GM12878 (cell line): Measurements from ENCODE around the gene ADCY2. TPM values are rescaled to one million over a fixed set of nuclear protein-coding genes. Genes with fewer than 3 reads are reported as not detected.
"Not testable (repeated sequence)": the region's sequence is repeated elsewhere in the genome, so short reads cannot be mapped to it uniquely, and the experiment has no call there.

Experiments used
- ATAC-seq: fragments of 200-7000 bp; cut with Tn5 transposase; 3 replicates; pipeline ENCODE4 v1.9.1; 2020; ENCODE audit warnings: mild to moderate bottlenecking, moderate library complexity
- BruUV-seq: library from RNA; stranded (reverse); fragments of 400-500 nt; replicated peaks from 2 replicates; lab custom pipeline; 2021; lab: Mats Ljungman, UMichigan
- CTCF ChIA-PET: fragments of 300-600 bp; sonication (Branson Sonifier 250); formaldehyde crosslinking; extraction: SDS; loops from one replicate; lab custom pipeline; 2021; ENCODE audit warnings: inconsistent platforms; lab: Yijun Ruan, JAX
- POLR2A ChIA-PET: fragments of 350-600 bp; formaldehyde crosslinking; extraction: SDS; loops from one replicate; lab custom pipeline; 2021; ENCODE audit warnings: inconsistent platforms; lab: Charles Lee
- RAD21 ChIA-PET: fragments of 300-600 bp; sonication (Branson Sonifier 250); formaldehyde crosslinking; loops from one replicate; lab custom pipeline; 2023; ENCODE audit warnings: antibody characterized with exemption; ENCODE audit not compliant: unreplicated experiment; lab: Charles Lee
- SMC1A ChIA-PET: fragments of 300-600 bp; sonication (Branson Sonifier 250); formaldehyde crosslinking; loops from one replicate; lab custom pipeline; 2023; ENCODE audit not compliant: unreplicated experiment, uncharacterized antibody; lab: Charles Lee
- DNase-seq: peaks from one replicate; pipeline ENCODE4 v3.0.0-alpha.2; 2011; ENCODE audit warnings: low read depth, low spot score
- FAIRE-seq: peaks from 3 replicates; lab custom pipeline; 2011; peaks lifted over from hg19 to GRCh38; lab: Jason Lieb, UNC
- H2AFZ ChIP-seq: 2 replicates; pipeline ENCODE4 v1.6.0; 2011; ENCODE audit warnings: low read depth, low read length, control low read depth; ENCODE audit not compliant: control insufficient read depth
- H3K27ac ChIP-seq: 2 replicates; pipeline ENCODE4 v1.5.1; 2011; ENCODE audit warnings: control low read depth; ENCODE audit not compliant: control insufficient read depth, insufficient read depth
- H3K27me3 ChIP-seq, 2 experiments: replicated peaks in 1 of 2; 2 replicates each; pipeline versions ENCODE4 v1.6.0 to v1.6.1; 2011; ENCODE audit warnings: low read length in 1 of 2; ENCODE audit not compliant: control insufficient read depth in 2 of 2, insufficient read depth in 2 of 2
- H3K36me3 ChIP-seq, 2 experiments: 2 replicates each; pipeline ENCODE4 v1.5.1; 2011; ENCODE audit warnings: low read length in 1 of 2; ENCODE audit not compliant: control insufficient read depth in 2 of 2, insufficient read depth in 2 of 2
- H3K4me1 ChIP-seq: 2 replicates; pipeline ENCODE4 v1.6.1; 2011; ENCODE audit warnings: mild to moderate bottlenecking, low read length, moderate library complexity, mixed read lengths; ENCODE audit not compliant: control insufficient read depth, insufficient read depth
- H3K4me2 ChIP-seq: 2 replicates; pipeline ENCODE4 v1.6.0; 2011; ENCODE audit warnings: control low read depth; ENCODE audit not compliant: control insufficient read depth, insufficient read depth
- H3K4me3 ChIP-seq: fragments of 200-600 bp; sonication (generic); 2 replicates; pipeline ENCODE4 v1.5.1; 2016
- H3K79me2 ChIP-seq: 2 replicates; pipeline ENCODE4 v1.6.0; 2011; ENCODE audit warnings: low read length; ENCODE audit not compliant: control insufficient read depth, insufficient read depth
- H3K9ac ChIP-seq: 2 replicates; pipeline ENCODE4 v1.8.0; 2011; ENCODE audit warnings: low read length, control low read depth, mixed read lengths; ENCODE audit not compliant: control insufficient read depth, insufficient read depth
- H3K9me3 ChIP-seq: replicated peaks from 3 replicates; pipeline ENCODE4 v1.5.1; 2011; ENCODE audit warnings: mild to moderate bottlenecking, low read length; ENCODE audit not compliant: control insufficient read depth, insufficient read depth
- H4K20me1 ChIP-seq: 2 replicates; pipeline ENCODE4 v1.6.0; 2011; ENCODE audit not compliant: control insufficient read depth, insufficient read depth
- HSF1 ChIP-seq: fragments of 150-350 bp; IDR thresholded peaks from 2 replicates; pipeline ENCODE4 v1.6.1; 2014; ENCODE audit warnings: mild to moderate bottlenecking, low read depth, low read length
- JUND ChIP-seq: IDR thresholded peaks from 2 replicates; pipeline ENCODE4 v1.6.1; 2012; ENCODE audit warnings: low read depth, mild to moderate bottlenecking, low read length, improper control_type of control experiment, moderate library complexity
- NBN ChIP-seq: fragments of 450-650 bp; IDR thresholded peaks from 2 replicates; pipeline ENCODE4 v1.6.1; 2016
- NFYB ChIP-seq: IDR thresholded peaks from 2 replicates; pipeline ENCODE4 v1.6.1; 2011; ENCODE audit warnings: low read depth, mild to moderate bottlenecking, low read length, improper control_type of control experiment, moderate library complexity; ENCODE audit not compliant: insufficient read depth
- POLR2AphosphoS2 ChIP-seq: IDR thresholded peaks from 2 replicates; pipeline ENCODE4 v1.6.1; 2011; ENCODE audit warnings: low read depth, mild to moderate bottlenecking, low read length, improper control_type of control experiment, moderate library complexity
- SREBF1 ChIP-seq: IDR thresholded peaks from 2 replicates; pipeline ENCODE4 v1.6.1; 2012; ENCODE audit warnings: mild to moderate bottlenecking, low read length
- TCF3 ChIP-seq: IDR thresholded peaks from 2 replicates; pipeline ENCODE4 v1.6.1; 2012; ENCODE audit warnings: low read depth, mild to moderate bottlenecking, low read length, borderline replicate concordance; ENCODE audit not compliant: insufficient read depth
- ZNF274 ChIP-seq: IDR thresholded peaks from one replicate; pipeline ENCODE4 v1.8.0; 2011; ENCODE audit not compliant: insufficient read length, insufficient read depth
- WGBS: methylation state at CpG from one replicate; pipeline ENCODE4 v1.1.6; 2016; ENCODE audit warnings: low lambda C conversion rate; ENCODE audit not compliant: insufficient replicate concordance, insufficient coverage; ENCODE audit errors: missing lambda C conversion rate; 5-methylcytosine and 5-hydroxymethylcytosine counted together
- in situ Hi-C: fragments of 300-500 bp; cut with MboI; formaldehyde crosslinking; loops from 9 replicates; pipeline ENCODE4 v1.14.3; 2018; ENCODE audit warnings: mixed read lengths
- intact Hi-C: fragments of 100-400 bp; cut with micrococcal nuclease; formaldehyde crosslinking; loops from one replicate; pipeline ENCODE4 v1.14.2; 2022; ENCODE audit not compliant: unreplicated experiment
- polyA plus RNA-seq, 11 experiments: library from polyadenylated mRNA; depleted of rRNA in 4 of 11; unstranded in 6 of 11; stranded (reverse) in 5 of 11; fragments of >200 nt; fragmentation: Nextera tagmentation in 4 of 11; fragmentation: Illumina TruSeq in 1 of 11; extraction: Ambion mirVana in 4 of 11; extraction: Trizol in 1 of 11; gene quantifications; 1 replicate in 1 of 11; 2 replicates in 10 of 11; pipeline versions ENCODE4 v1.2.1 to v1.2.3, GENCODE V29; 2011 to 2016; ENCODE audit warnings: inconsistent platforms in 2 of 11, missing spikeins in 2 of 11, low read depth in 1 of 11
- total RNA-seq, 4 experiments: library from RNA; depleted of rRNA in 3 of 4; stranded (reverse); fragments of >200 nt in 3 of 4; fragmentation: Illumina TruSeq in 1 of 4; extraction: Trizol in 1 of 4; gene quantifications; 2 replicates each; pipeline versions ENCODE4 v1.2.1 to v1.2.3, GENCODE V29; 2013 to 2021

Gene ADCY2
- total and polyA plus RNA-seq, 10 of the 15 experiments (the other 5 are each of a cell fraction or from before 2014, with no cell fraction given): 0.07 to 0.26 TPM; not detected in 8

- no peak overlapping the region for H3K4me2 ChIP-seq
- H3K9ac ChIP-seq: no peak overlapping the region
- no peak for ATAC-seq
- WGBS: 20% methylated on average over 6 of the region's 6 CpGs
- H2AFZ ChIP-seq: no peak overlapping the region
- no peak for DNase-seq
- POLR2A ChIA-PET: no interaction called here
- H3K4me3 ChIP-seq: no peak overlapping the region
- intact Hi-C loops: no loop called here
- H3K36me3 ChIP-seq: no peaks in the 10 kb centered on the region
- no peaks in the 10 kb centered on the region for H3K79me2 ChIP-seq
- TF ChIP-seq ZNF274 (no peak), NBN (no peak), HSF1 (no peak), POLR2AphosphoS2 (no peak), NFYB (no peak), TCF3 (no peak), JUND (no peak), SREBF1 (no peak)
- RAD21 ChIA-PET: no interaction called here
- no peaks in the 10 kb centered on the region for H3K4me1 ChIP-seq
- H3K27me3 ChIP-seq: no peaks in the 10 kb centered on the region
- SMC1A ChIA-PET: no interaction called here
- in situ Hi-C loops: no loop called here
- H3K9me3 ChIP-seq: no peaks in the 10 kb centered on the region
- BruUV-seq: no TSS peak
- H3K27ac ChIP-seq: no peak overlapping the region
- FAIRE-seq: no peak
- no peaks in the 10 kb centered on the region for H4K20me1 ChIP-seq
- CTCF ChIA-PET: no interaction called here
Measured at GRCh38 chr5:7422316-7423106, 26.6 kb downstream of the ADCY2 start.

GRCh38 chr5:7423231-7423630 lies 27.3 kb downstream of the ADCY2 start:
- BruUV-seq, H3K9me3 ChIP-seq, H3K79me2 ChIP-seq, POLR2A ChIA-PET, H3K27ac ChIP-seq, in situ Hi-C loops, FAIRE-seq, H4K20me1 ChIP-seq, H3K36me3 ChIP-seq, H2AFZ ChIP-seq, intact Hi-C loops, H3K4me1 ChIP-seq, H3K4me2 ChIP-seq, CTCF ChIA-PET, DNase-seq, H3K9ac ChIP-seq, ATAC-seq, H3K27me3 ChIP-seq, H3K4me3 ChIP-seq, SMC1A ChIA-PET, RAD21 ChIA-PET: not testable (repeated sequence)
- WGBS: 20% methylated on average over 2 of the region's 2 CpGs
